ENCODE data around the gene SEC63.
"Not testable (repeated sequence)": the region's sequence is repeated elsewhere in the genome, so short reads cannot be mapped to it uniquely, and the experiment has no call there.

Gene SEC63

DNA sequence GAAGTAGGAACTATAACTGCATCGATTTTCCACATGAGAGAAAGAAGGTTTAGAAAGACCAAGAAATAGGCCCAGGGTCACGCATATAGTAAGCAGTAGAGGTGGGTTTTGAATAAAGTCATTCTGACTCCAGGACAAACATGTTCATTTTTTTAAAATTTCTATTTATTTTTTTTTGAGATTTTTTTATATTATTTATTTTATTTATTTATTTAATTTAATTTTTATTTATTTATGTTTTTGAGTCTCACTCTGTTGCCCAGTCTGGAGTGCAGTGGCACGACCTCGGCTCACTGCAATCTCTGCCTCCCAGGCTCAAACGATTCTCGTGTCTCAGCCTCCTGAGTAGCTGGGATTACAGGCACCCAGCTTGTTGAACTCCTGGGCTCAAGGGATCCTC lies 13.2 kb upstream of the SEC63 start:
- no peak for DNase-seq

DNA sequence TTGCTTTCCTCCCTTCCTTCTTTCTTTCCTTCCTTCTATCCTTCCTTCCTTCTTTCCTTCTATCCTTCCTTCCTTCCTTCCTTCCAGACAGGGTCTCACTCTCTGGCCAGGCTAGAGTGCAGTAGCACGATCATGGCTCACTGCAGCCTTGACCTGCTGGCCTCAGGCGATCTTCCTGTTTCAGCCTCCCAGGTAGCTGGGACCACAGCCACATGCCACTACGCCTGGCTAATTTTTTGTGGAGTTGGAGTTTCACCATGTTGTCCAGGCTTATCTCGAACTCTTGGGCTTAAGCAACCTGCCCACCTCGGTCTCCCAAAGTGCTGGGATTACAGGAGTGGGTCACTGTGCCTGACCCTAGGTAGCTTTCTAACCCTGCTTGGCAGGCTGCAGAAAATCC lies 12.2 kb upstream of the SEC63 start:
- DNase-seq: no peak

DNA sequence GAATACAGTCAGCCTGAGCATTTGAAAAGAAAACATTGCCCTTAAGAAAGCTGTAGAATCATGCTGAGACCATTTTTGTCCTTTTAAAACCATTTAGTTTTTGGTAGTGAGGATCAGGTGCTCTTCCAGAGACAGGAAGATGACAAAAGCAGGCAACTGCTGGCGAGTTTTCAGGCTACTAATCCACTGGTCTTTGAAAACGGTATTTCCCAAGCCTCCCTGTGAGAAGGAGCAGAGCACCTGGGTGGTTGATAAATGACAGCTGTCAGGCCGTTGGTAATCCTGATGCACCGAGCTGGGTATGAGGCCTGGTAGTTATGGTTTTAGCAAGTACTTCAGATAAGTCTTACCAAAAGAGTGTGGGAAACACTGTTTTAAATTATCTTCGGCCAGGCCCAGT lies 10.1 kb upstream of the SEC63 start:
- peak; percentile 58 for DNase-seq

DNA sequence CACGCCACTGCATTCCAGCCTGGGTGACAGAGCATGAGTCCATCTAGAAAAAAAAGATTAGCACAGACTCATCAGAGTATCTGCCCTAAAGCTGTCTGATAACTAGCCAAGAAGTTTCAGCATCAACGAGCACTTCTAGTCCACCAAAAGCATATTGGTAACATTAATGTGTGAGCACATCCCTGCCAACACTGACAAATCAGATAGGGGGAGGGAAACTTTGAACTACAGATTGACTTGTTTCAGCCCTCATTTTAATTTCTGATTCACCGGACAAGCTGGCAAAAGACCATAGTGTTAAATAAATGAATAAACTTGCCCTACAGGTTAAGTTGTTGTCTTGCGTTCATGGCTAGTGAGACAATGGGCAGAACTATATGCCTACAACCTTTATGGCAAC lies 7.7 kb upstream of the SEC63 start:
- DNase-seq: no peak

DNA sequence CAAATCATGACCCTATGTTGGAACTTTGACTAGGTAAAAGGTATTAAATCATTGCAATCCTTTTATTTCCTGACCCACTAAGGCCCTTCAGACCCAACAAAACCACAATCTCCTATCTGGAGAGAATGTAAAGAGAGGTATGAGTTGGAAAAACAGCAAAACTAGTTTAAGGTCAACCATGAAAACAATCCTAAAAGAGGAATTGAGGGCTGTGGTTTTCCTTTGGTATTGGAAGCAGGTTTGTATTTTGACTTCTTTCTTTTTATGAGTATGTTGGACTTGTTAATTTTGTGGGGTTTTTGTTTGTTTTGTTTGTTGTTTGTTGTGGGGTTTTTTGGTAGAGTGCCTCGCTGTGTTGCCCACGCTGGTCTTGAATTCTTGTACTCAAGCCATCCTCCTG lies 4.7 kb upstream of the SEC63 start:
- DNase-seq: no peak

DNA sequence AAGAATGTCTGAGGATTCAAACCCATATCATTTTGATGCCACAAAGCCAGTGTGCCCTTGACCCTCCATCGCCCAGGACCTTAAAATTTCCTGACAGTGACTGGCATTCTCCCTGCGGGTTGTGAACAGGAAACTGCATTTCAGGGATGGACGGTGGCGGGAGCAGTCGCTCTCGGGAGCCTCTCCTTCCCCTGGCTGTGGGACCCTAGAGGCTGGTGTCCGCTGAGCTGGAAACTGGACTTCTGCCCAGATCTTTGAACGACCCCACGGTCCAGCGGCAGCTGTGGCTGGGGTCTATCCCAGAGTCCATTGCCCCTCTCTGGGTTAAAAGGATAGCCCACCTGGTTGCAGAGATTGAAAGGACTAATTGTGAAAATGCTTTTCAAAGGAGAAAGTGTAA lies 1.4 kb upstream of the SEC63 start:
- no peak for DNase-seq

DNA sequence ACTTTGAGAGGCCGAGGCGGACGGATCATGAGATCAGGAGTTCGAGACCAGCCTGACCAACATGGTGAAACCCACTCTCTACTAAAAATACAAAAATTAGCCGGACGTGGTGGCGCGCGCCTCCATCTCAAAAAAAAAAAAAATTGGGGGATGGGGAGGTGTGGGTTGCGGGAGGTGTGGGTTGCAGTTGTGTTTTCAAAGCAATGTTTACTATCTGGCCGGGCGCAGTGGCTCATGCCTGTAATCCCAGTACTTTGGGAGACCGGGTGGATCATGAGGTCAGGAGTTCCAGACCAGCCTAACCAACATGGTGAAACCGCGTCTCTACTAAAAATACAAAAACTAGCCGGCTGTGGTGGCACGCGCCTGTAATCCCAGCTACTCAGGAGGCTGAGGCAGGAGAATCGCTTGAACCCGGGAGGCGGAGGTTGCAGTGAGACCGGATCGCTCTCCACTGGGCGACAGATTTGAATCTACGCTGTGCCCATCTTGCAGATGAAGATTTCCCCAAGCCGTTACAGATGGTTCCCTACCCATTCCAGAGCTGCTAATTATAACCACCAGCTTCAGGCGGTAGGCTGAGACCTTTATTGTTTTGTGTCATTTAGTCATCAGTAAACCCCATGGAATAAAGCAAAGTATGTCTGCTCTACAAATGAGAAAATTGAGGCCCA lies 818 bp upstream of the SEC63 start:
- DNase-seq: not testable (repeated sequence)

DNA sequence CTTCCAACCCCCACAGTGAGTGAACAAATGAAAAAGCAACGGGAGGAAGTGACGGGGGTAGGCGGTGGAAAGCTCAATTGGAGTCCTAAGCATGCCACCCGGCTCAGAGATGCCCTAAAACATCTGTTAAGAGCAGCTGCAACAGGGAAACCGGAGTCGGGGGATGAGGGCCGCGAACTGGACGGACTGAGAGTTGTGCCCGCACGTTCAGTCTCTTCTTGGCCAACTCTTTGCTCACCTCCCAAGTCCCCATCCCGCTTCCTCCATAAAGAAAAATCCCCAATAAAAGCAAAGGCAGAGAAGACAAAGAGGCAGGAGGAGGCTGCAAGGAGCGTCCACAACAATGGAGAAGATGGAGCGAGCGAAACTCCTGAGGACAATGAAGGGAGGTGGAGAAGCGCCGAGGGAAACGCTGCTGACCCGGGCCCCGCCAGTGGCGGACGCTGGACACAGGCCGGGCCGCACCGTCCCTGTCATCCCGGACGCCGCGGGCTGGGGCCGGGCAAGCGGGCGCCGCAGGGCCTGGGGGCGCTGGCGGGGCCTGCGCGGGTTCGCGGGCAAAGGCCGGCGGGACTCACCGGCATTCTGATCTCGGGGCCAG lies 600 bp downstream of the SEC63 start:
- DNase-seq: peak; percentile 21

DNA sequence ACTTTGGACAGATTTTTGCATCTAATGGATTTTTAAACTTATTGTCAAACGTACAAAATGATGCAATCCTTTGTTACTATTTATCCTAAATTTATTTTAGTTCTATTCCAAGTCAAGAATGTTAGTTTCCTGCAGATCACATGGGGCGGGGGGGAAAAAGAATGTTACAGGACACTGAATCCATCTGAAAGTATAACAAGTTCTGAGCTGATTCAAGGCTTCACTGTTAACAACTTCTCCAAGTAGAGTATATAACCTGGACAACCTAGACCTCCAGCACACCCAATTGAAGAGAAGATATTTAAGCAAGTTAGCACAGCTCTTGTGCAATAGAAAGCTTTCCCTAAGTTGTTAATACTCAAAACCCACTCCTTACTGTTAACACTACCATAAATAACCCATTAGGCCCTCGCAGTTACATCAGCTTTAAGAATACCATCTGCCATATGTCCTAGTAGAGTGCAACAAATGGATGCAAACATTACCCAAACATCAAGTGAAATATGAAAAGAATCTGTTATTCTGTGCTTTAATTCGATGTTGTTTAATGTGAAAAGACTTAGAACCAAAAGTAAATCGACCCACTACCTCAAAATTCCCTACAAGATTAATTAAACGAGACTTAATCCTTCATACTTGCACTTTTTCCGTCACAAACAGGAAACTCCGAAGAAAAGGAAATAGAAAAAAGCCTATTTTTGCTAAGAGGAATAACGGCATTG lies 1.3 kb downstream of the SEC63 start:
- peak; percentile 20 for DNase-seq

DNA sequence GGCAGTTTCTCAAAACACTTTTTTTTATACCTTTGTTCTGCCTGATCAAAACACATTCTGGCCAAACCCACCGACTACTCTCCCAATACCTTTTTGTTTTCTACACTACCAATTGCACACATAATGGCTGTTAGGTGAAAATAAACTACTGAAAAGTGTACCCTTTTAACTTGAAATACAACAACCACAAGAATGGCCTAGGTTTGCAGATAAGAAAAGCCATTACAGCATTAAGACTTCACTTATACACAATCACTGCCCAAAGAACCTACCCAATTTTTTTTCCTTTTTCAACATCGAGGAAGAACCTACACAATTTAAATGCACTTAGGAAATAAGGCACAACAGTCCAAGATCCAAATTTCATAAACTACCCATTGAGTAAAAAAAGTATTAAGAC lies 1.8 kb downstream of the SEC63 start:
- no peak for DNase-seq

DNA sequence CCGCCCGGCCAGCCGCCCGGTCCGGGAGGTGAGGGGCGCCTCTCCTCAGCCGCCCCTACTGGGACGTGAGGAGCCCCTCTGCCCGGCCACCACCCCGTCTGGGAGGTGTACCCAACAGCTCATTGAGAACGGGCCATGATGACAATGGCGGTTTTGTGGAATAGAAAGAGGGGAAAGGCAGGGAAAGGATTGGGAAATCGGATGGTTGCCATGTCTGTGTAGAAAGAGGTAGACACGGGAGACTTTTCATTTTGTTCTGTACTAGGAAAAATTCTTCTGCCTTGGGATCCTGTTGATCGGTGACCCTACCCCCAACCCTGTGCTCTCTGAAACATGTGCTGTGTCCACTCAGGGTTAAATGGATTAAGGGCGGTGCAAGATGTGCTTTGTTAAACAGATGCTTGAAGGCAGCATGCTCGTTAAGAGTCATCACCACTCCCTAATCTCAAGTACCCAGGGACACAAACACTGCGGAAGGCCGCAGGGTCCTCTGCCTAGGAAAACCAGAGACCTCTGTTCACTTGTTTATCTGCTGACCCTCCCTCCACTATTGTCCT lies 4.1 kb downstream of the SEC63 start:
- not testable (repeated sequence) for DNase-seq

DNA sequence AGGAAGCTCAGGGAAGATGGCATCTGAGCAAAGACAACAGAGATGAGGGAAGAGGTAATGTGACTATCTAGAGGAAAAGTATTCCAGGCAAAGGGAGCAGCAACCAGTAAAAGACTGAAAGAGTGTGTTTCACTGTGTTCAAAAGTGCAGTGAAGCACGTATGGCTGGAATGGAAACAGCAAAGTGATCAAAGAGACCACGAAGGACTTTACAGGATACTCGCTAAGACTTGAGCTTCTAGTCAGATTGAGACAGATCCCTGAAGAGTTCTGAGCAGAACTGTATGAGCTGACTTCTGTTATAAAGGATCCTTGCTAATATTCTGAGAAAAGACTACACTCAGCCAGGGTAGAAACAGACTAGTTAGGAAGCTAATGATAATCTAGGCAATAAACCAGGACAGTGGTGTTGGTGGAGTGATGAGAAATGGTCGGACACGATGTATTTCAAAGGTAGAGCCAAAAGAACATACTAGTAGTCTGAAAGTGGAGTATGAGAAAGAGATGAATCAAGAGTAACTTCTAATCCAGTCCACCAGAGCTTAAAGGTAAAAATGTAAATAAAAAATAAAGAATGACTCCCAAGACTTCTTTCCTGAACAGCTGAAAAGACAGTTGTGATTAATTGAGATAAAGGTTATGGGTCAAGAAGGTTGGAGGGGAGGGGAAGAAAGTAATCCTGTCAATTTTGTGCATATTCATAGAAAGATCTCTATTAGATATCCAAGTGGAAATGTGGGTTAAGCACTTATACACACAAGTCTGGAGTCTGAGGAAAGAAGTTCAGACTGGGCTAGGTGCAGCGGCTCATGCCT lies 14.2 kb downstream of the SEC63 start:
- no peak for DNase-seq

DNA sequence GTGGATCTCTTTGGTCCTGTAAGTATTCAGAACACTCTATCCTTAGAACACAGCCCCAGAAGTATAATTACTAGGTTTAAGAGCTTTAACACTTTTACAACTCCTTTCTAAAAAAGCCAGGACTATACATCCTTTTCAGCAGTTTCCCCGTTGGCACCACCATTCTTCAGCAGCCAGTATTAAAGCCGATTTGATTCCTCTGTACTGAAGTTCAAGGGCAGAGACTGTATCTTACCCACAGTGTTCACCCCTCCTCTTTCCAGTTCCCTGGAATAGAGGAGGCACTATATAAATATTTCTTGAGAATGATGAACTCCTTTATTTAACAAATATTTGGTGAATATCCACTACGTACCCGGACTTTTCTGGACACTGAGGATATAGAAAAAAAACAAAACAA lies 15.9 kb downstream of the SEC63 start:
- DNase-seq: no peak

DNA sequence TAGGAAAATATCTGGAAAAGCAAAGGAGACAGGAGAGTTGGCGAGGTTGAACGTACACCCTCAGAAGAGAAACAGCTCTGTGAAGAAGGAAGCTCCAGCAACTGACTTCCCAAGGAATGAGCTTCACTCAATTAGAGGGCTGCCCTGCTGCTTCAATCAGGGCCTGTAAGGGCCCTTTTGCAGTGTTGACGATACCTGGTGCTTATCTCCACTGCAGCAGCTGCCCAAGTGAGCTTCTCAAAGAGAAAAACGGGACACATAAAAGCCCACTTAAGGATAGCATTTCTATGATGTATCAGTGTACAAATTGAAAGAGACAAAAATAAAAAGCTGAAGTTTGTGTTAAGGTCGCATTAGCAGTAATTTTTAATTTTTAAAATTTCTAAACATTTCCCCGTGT lies 16.4 kb downstream of the SEC63 start:
- DNase-seq: no peak

DNA sequence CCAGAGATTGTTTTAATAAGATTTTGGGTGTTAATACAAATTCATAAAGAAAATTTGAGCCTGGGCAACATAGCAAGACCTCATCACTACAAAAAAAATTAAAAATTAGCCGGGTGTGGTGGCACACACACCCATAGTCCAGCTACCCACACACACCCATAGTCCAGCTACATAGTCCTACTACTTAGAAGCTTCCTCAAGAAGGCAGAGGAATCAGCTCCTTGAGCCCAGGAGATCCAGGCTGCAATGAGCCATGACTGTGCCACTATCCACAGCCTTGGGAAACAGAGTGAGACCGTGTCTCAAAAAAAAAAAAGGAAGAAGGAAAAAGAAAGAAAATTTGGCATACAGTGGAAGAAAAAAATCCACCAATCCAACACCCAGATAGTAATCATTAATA lies 16.8 kb downstream of the SEC63 start:
- DNase-seq: no peak

DNA sequence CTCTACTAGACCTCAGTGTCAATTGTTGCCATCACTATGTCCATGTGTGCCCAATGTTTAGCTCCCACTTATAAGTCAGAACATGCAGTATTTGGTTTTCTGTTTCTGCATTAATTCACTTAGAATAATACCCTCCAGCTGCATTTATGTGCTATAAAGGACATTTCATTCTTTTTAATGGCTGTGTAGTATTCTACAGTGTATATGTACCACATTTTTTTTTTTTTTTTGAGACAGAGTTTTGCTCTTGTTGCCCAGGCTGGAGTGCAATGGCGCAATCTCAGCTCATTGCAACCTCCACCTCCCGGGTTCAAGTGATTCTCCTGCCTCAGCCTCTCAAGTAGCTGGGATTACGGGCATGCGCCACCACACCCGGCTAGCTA lies 21.1 kb downstream of the SEC63 start:
- DNase-seq: not testable (repeated sequence)

DNA sequence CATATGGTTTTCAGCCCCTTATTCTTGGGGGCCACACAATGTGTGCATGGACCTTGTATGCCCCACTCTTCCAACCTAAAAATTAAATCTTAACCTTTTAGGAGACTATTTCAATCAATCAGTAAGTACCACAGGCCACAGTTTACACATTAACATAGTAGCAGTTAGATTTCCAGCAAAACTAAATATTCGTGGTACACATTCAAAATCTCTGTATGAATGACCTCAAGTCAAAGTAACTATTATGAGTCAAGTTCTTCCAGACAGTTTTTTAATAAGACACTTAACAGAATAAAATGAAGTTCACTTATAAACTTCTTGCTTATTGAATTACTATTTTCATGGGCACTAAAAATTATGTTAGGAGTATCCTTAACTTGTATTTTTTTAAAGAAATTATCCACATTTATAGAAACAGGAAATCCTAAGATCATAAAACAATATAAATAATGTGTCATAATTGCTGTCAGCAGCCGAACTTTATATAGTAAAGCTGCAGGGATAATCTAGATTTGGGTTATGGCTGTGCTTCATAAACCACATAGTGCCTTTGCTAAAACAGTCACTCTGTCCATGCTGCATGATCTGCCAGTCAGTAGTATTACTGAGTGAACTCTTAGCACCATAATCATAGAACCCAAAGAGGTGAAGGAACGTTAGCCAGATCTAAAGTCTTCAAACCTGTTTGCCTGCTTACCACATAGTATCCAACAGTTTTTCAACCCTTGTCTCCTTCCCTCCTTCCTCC lies 21.7 kb downstream of the SEC63 start:
- no peak for DNase-seq

DNA sequence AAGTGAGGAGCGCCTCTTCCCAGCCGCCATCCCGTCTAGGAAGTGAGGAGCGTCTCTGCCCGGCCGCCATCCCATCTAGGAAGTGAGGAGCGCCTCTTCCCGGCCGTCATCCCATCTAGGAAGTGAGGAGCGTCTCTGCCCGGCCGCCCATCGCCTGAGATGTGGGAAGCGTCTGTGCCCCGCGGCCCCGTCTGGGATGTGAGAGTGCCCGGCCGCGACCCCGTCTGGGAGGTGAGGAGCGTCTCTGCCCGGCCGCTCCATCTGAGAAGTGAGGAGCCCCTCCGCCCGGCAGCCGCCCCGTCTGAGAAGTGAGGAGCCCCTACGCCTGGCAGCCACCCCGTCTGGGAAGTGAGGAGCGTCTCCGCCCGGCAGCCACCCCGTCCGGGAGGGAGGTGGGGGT lies 23.8 kb downstream of the SEC63 start:
- DNase-seq: not testable (repeated sequence)

DNA sequence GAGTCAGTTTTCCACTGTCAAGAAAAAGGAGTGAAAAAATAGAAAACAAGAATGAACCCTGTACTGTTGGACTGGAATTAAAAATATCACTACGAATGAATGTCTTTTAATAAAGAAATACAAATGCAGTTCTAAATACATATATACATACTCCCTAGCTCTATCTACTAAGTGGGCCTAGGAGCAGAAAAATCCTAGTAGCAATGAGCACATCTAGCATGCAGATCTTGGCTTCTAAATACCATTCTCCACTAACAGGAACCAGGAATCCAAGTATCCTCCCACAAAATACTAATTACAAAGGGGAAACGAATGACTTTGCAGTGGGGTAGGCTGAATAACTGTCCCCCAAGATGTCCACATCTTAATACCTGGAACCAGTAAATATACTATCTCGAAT lies 25.4 kb downstream of the SEC63 start:
- no peak for DNase-seq

DNA sequence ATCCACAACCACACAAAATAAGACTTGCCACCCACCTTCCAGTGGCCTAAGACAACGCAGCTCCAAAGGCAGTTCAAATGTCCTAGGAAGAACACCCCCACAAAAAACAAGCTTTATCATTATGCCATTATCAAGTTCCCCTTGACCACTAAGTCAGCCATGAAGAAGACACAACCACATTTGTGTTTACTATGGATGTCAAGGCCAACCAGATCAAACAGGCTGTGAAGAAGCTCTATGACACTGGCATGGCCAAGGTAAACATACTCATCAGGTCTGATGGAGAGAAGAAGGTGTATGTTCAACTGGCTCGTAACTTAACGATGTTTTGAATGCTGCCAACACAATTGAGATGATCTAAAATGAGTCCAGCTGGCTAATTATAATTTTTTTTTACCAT lies 26.1 kb downstream of the SEC63 start:
- DNase-seq: no peak

DNA sequence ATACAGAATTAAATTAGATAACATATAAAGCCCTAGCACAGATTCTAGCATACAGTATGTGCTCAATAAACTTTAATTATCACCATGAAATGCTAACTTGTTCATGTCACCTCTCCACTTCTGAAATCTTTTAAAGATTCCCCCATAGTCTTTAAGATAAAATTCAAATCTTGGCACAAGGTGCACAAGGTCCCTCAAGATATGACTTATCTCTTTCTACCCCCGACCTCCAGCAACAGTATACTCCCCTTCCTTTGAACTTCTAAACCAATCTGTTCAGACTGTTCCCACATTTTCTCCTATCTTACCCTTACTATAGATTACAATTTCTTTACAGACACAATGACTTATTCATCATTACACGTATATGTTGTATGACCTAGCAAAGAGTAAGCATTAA lies 29.0 kb downstream of the SEC63 start:
- no peak for DNase-seq

DNA sequence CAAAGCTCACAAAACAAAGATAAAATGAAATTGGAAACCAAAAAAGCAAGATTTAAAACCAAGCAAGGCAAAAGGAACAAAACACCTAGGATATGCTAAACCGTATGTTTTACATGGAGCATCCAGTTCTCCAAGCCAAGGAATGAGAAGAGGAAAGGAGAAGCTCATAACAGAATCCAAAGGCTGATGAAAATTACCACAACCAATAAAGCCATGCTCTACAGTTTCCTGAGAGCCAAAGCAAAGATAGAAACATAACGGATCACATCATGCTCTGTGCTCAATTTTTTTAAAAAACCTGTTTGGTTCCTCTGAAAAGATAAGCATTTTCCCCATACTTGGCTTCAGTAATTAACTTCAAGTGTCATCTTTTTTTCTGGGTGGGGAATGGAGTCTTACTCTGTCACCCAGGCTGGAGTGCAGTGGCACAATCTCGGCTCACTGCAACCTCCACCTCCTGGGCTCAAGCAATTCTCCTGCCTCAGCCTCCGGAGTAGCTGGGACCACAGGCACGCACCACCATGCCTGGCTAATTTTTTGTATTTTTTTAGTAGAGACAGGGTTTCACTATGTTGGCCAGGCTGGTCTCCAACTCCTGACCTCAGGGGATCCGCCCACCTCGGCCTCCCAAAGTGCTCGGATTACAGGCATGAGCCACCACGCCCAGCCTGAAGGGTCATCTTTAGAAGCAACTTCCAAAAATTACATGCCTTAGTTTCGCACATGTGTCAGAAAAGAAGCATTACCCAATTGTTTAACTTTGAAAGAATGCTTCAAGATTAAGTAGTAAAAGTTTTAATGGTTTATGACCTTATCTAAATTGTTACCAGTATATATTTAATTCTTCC lies 31.1 kb downstream of the SEC63 start:
- DNase-seq: not testable (repeated sequence)
